ENCODE data around the gene UXT. TPM values are rescaled to one million over a fixed set of nuclear protein-coding genes. Genes with fewer than 3 reads are reported as not detected.

UXT gene
- total and polyA plus RNA-seq, 2 of the 13 experiments (the other 11 are each of a cell fraction or from before 2014, with no cell fraction given): 107 to 123 TPM

GRCh38 chrX:47619486-47620302 is 39.3 kb downstream of the UXT start, which contains the start of gene SYN1 (continued):
- TF ChIP-seq PCBP2 (optimal IDR thresholded peaks at IDR 0.05; ENCODE audit: low read depth, low read length, poor library complexity, severe bottlenecking): no peak
- 0 out of 2 replicates have a peak, but pooled peaks have one; percentile 17 for TF ChIP-seq ZNF574 (CRISPR knock-in tag; IDR thresholded peaks at IDR 0.05)
- no peak for TF ChIP-seq RFXAP (CRISPR knock-in tag; IDR thresholded peaks at IDR 0.05; ENCODE audit: borderline replicate concordance)
- TF ChIP-seq TIGD3 (CRISPR knock-in tag; IDR thresholded peaks at IDR 0.05; ENCODE audit: borderline replicate concordance): no peak
- TF ChIP-seq ZHX1 (CRISPR knock-in tag; IDR thresholded peaks at IDR 0.05; ENCODE audit: low read depth): 0 out of 2 replicates have a peak, but pooled peaks have one; percentile 60
- TF ChIP-seq MYC (CRISPR knock-in tag; IDR thresholded peaks at IDR 0.05; ENCODE audit: borderline replicate concordance): peak; percentile 48; the same call in 1 of the 2 replicates
- no peak for TF ChIP-seq UBTF (CRISPR knock-in tag; IDR thresholded peaks at IDR 0.05)
- TF ChIP-seq NFE2L1 (CRISPR knock-in tag; IDR thresholded peaks at IDR 0.05; ENCODE audit: borderline replicate concordance): no peak
- 0 out of 2 replicates have a peak, but pooled peaks have one; percentile 57 for TF ChIP-seq IRF9 (CRISPR knock-in tag; IDR thresholded peaks at IDR 0.05; ENCODE audit: borderline replicate concordance)
- TF ChIP-seq ZNF496 (CRISPR knock-in tag; IDR thresholded peaks at IDR 0.05; ENCODE audit: insufficient replicate concordance): no peak
- TF ChIP-seq ZNF709 (CRISPR knock-in tag; IDR thresholded peaks at IDR 0.05): peak; percentile 31; the same call in 1 of the 2 replicates
- peak; percentile 32; the same call in 1 of the 2 replicates for TF ChIP-seq FOXA3 (CRISPR knock-in tag; IDR thresholded peaks at IDR 0.05)
- no peak for TF ChIP-seq ZNF556 (CRISPR knock-in tag; IDR thresholded peaks at IDR 0.05; ENCODE audit: borderline replicate concordance)
- TF ChIP-seq ZNF576 (CRISPR knock-in tag; IDR thresholded peaks at IDR 0.05): no peak
- no peak for TF ChIP-seq KAT2B (IDR thresholded peaks at IDR 0.05; ENCODE audit: borderline replicate concordance, low read depth, low read length)
